HepG2 (cell line): ENCODE data around the gene METTL26. TPM values are rescaled to one million over a fixed set of nuclear protein-coding genes. Genes with fewer than 3 reads are reported as not detected.
A peak's percentile ranks its signal among the peaks of the same experiment; 100 is the strongest.

Experiments used
- ATAC-seq: fragments of 200-7000 bp; cut with Tn5 transposase; 3 replicates; pipeline ENCODE4 v1.9.1; 2020; ENCODE audit warnings: mild to moderate bottlenecking, moderate library complexity
- BruUV-seq: library from RNA; stranded (reverse); fragments of 400-500 nt; replicated peaks from 2 replicates; lab custom pipeline; 2021; lab: Mats Ljungman, UMichigan
- CTCF ChIA-PET: fragments of 300-600 bp; formaldehyde crosslinking; extraction: SDS; loops from one replicate; lab custom pipeline; 2021; ENCODE audit warnings: low total read pairs, inconsistent platforms, low intra/inter-chr PET ratio; lab: Yijun Ruan, JAX
- POLR2A ChIA-PET: fragments of 350-600 bp; sonication (Branson Sonifier 250); formaldehyde crosslinking; loops from one replicate; lab custom pipeline; 2020; ENCODE audit warnings: antibody characterized with exemption, inconsistent platforms; lab: Yijun Ruan, JAX
- DNase-seq: peaks from one replicate; pipeline ENCODE4 v3.0.0-alpha.2; 2015; ENCODE audit warnings: low spot score
- FAIRE-seq: peaks from 3 replicates; lab custom pipeline; 2011; peaks lifted over from hg19 to GRCh38; lab: Jason Lieb, UNC
- H2AFZ ChIP-seq: one replicate; pipeline ENCODE4 v1.6.1; 2011; ENCODE audit warnings: low read length, inconsistent platforms
- H3K27ac ChIP-seq: fragments of 300-600 bp; 3 replicates; pipeline ENCODE4 v1.8.0; 2011; ENCODE audit warnings: mixed run types, mild to moderate bottlenecking, mixed read lengths, low read length, inconsistent platforms; ENCODE audit not compliant: insufficient read depth; ENCODE audit errors: extremely low read length
- H3K27me3 ChIP-seq, 2 experiments: fragments of 200-600 bp in 1 of 2; 2 replicates in 1 of 2; 3 replicates in 1 of 2; pipeline versions ENCODE4 v1.6.0 to v1.8.0; 2011; ENCODE audit warnings: low read length in 2 of 2, mild to moderate bottlenecking in 2 of 2, moderate library complexity in 2 of 2, inconsistent platforms in 1 of 2; ENCODE audit not compliant: insufficient read depth in 2 of 2, control insufficient read depth in 1 of 2
- H3K36me3 ChIP-seq, 2 experiments: fragments of 200-600 bp in 1 of 2; replicated peaks in 1 of 2; 2 replicates in 1 of 2; 3 replicates in 1 of 2; pipeline versions ENCODE4 v1.5.1 to v1.8.0; 2011; ENCODE audit warnings: low read length in 2 of 2, inconsistent platforms in 1 of 2; ENCODE audit not compliant: insufficient read depth in 2 of 2, control insufficient read depth in 1 of 2
- H3K4me1 ChIP-seq: 2 replicates; pipeline ENCODE4 v1.5.1; 2012; ENCODE audit warnings: low read length, inconsistent platforms; ENCODE audit not compliant: insufficient read depth
- H3K4me2 ChIP-seq: 2 replicates; pipeline ENCODE4 v1.6.0; 2011; ENCODE audit warnings: low read depth, low read length, inconsistent platforms
- H3K4me3 ChIP-seq, 3 experiments: fragments of 200-600 bp in 1 of 3; sonication (generic), shearing (Covaris generic) in 1 of 3; replicated peaks in 1 of 3; 2 replicates each; pipeline ENCODE4 v1.5.1; 2011 to 2016; ENCODE audit warnings: low read length in 3 of 3, inconsistent platforms in 2 of 3, low read depth in 2 of 3, mild to moderate bottlenecking in 2 of 3, control low read depth in 1 of 3, mixed read lengths in 1 of 3; ENCODE audit not compliant: insufficient read depth in 1 of 3
- H3K79me2 ChIP-seq: one replicate; pipeline ENCODE4 v1.6.1; 2011; ENCODE audit warnings: low read length, inconsistent platforms; ENCODE audit not compliant: insufficient read depth
- H3K9ac ChIP-seq: 2 replicates; pipeline ENCODE4 v1.6.0; 2011; ENCODE audit warnings: mild to moderate bottlenecking, low read depth, low read length, inconsistent platforms; ENCODE audit not compliant: insufficient read depth
- H3K9me3 ChIP-seq: 2 replicates; pipeline ENCODE4 v1.5.1; 2012; ENCODE audit warnings: mild to moderate bottlenecking, low read length
- H4K20me1 ChIP-seq: 2 replicates; pipeline ENCODE4 v1.6.0; 2011; ENCODE audit warnings: inconsistent platforms, mild to moderate bottlenecking, low read length, moderate library complexity; ENCODE audit not compliant: insufficient read depth
- AGO1 ChIP-seq: fragments of 200-400 bp; formaldehyde crosslinking; IDR thresholded peaks from 2 replicates; pipeline ENCODE4 v1.6.1; 2017; ENCODE audit warnings: mild to moderate bottlenecking, low read depth, low read length, moderate library complexity; ENCODE audit not compliant: poor library complexity, severe bottlenecking
- AGO2 ChIP-seq: fragments of 200-400 bp; formaldehyde crosslinking; optimal IDR thresholded peaks from 2 replicates; pipeline ENCODE3; 2017; ENCODE audit warnings: mild to moderate bottlenecking, low read depth, low read length, moderate library complexity
- BRD4 ChIP-seq: sonication (generic); formaldehyde crosslinking; IDR thresholded peaks from 2 replicates; pipeline ENCODE4 v1.4.0; 2020; ENCODE audit warnings: missing genetic modification reagents
- HNRNPL ChIP-seq: fragments of 200-400 bp; formaldehyde crosslinking; IDR thresholded peaks from 2 replicates; pipeline ENCODE4 v1.6.1; 2017; ENCODE audit warnings: mild to moderate bottlenecking, low read depth, low read length
- KAT7 ChIP-seq: IDR thresholded peaks from 2 replicates; pipeline ENCODE4 v1.6.1; 2018; ENCODE audit warnings: borderline replicate concordance, missing compliant biosample characterization
- MAZ ChIP-seq, 2 experiments: sonication (generic) in 1 of 2; formaldehyde crosslinking in 1 of 2; IDR thresholded peaks; 2 replicates each; pipeline versions ENCODE4 v1.5.0 to v1.6.1; 2012 to 2020; ENCODE audit warnings: low read depth in 2 of 2, mild to moderate bottlenecking in 2 of 2, borderline replicate concordance in 1 of 2, improper control_type of control experiment in 1 of 2, low read length in 1 of 2, missing genetic modification reagents in 1 of 2, moderate library complexity in 1 of 2
- NFE2L2 ChIP-seq: fragments of 150-350 bp; IDR thresholded peaks from 2 replicates; pipeline ENCODE4 v1.6.1; 2014; ENCODE audit warnings: low read length
- POLR2A ChIP-seq, 2 experiments: IDR thresholded peaks; 2 replicates each; pipeline ENCODE4 v1.6.1; 2011; ENCODE audit warnings: low read depth in 2 of 2, low read length in 2 of 2, mild to moderate bottlenecking in 1 of 2, moderate library complexity in 1 of 2; ENCODE audit not compliant: insufficient read depth in 1 of 2
- RBFOX2 ChIP-seq: fragments of 200-400 bp; formaldehyde crosslinking; IDR thresholded peaks from 2 replicates; pipeline ENCODE4 v1.6.1; 2017; ENCODE audit warnings: low read depth, mild to moderate bottlenecking, low read length
- SRY ChIP-seq: sonication (generic); formaldehyde crosslinking; IDR thresholded peaks from 2 replicates; pipeline ENCODE4 v1.8.0; 2022; ENCODE audit warnings: mild to moderate bottlenecking, missing genetic modification reagents
- ZBTB38 ChIP-seq: sonication (generic); formaldehyde crosslinking; IDR thresholded peaks from 2 replicates; pipeline ENCODE4 v1.5.1; 2020; ENCODE audit warnings: mild to moderate bottlenecking, missing genetic modification reagents
- ZFY ChIP-seq: sonication (generic); formaldehyde crosslinking; IDR thresholded peaks from 2 replicates; pipeline ENCODE4 v1.4.0; 2020; ENCODE audit warnings: missing genetic modification reagents
- ZNF296 ChIP-seq: sonication (generic); formaldehyde crosslinking; conservative IDR thresholded peaks from 2 replicates; pipeline ENCODE4 v1.5.0; 2020; ENCODE audit warnings: mild to moderate bottlenecking, missing genetic modification reagents
- ZNF382 ChIP-seq: sonication (generic); formaldehyde crosslinking; IDR thresholded peaks from 2 replicates; pipeline ENCODE4 v1.5.0; 2020; ENCODE audit warnings: missing genetic modification reagents, mild to moderate bottlenecking, borderline replicate concordance
- ZNF788 ChIP-seq: sonication (generic); formaldehyde crosslinking; IDR thresholded peaks from 2 replicates; pipeline ENCODE4 v1.5.0; 2020; ENCODE audit warnings: mild to moderate bottlenecking, missing genetic modification reagents, borderline replicate concordance
- ZSCAN30 ChIP-seq: sonication (generic); formaldehyde crosslinking; IDR thresholded peaks from 2 replicates; pipeline ENCODE4 v1.5.0; 2020; ENCODE audit warnings: mild to moderate bottlenecking, missing genetic modification reagents
- WGBS: methylation state at CpG from one replicate; pipeline ENCODE4 v1.1.6; 2017; ENCODE audit warnings: low lambda C conversion rate; 5-methylcytosine and 5-hydroxymethylcytosine counted together
- in situ Hi-C: cut with HindIII; loops from 2 replicates; pipeline ENCODE4 v1.10.0; 2017; ENCODE audit warnings: low pct_unique_long_range_greater_than_20kb; ENCODE audit not compliant: extremely low pct_ligation_motif_present
- intact Hi-C: fragments of 100-400 bp; cut with micrococcal nuclease; formaldehyde crosslinking; loops from one replicate; pipeline ENCODE4 v1.10.0; 2022; ENCODE audit not compliant: unreplicated experiment
- polyA plus RNA-seq, 8 experiments: library from polyadenylated mRNA; depleted of rRNA in 3 of 8; stranded (reverse) in 7 of 8; unstranded in 1 of 8; fragments of >200 nt; fragmentation: Illumina TruSeq in 4 of 8; extraction: Trizol in 4 of 8; gene quantifications; 2 replicates each; pipeline versions ENCODE4 v1.2.1 to v1.2.3, GENCODE V29; 2011 to 2016; ENCODE audit warnings: low read depth in 4 of 8, missing spikeins in 1 of 8, mixed read lengths in 1 of 8; ENCODE audit not compliant: insufficient read depth in 1 of 8
- total RNA-seq, 5 experiments: library from RNA; depleted of rRNA; stranded (reverse); fragments of >200 nt; fragmentation: Illumina TruSeq; extraction: Trizol; gene quantifications; 2 replicates each; pipeline ENCODE4 v1.2.3, GENCODE V29; 2016; ENCODE audit warnings: low read depth in 1 of 5

METTL26 gene
- total and polyA plus RNA-seq, 2 of the 13 experiments (the other 11 are each of a cell fraction or from before 2014, with no cell fraction given), result 65.5 to 70.1 TPM

- TF ChIP-seq SRY (CRISPR knock-in tag) (no peak), ZFY (CRISPR knock-in tag) (no peak), ZBTB38 (CRISPR knock-in tag) (peak; percentile 31; the same call in 1 of the 2 replicates), MAZ (IDR thresholded peaks at IDR 0.05; ENCODE audit: borderline replicate concordance, low read depth, low read length) (no peak), MAZ (CRISPR knock-in tag; IDR thresholded peaks at IDR 0.05; ENCODE audit: low read depth) (no peak), POLR2A (IDR thresholded peaks at IDR 0.05; ENCODE audit: insufficient read depth in 1 of 2, low read depth in 2 of 2, low read length in 2 of 2) (peak in 1 of 2 experiments; percentile 32; a peak in 2 of 4 replicates), NFE2L2 (no peak), ZSCAN30 (CRISPR knock-in tag) (no peak)
These were observed 38.2 kb upstream of the METTL26 start (continued) for GRCh38 chr16:674214-674881.

GRCh38 chr16:673399-673991 lies 37.4 kb upstream of the METTL26 start:
- TF ChIP-seq AGO2, result peak; percentile 52
- no peak for TF ChIP-seq ZNF382 (CRISPR knock-in tag)
- TF ChIP-seq ZNF788 (CRISPR knock-in tag), result no peak
- TF ChIP-seq HNRNPL, result 0 out of 2 replicates have a peak, but pooled peaks have one; percentile 33
- no peak for TF ChIP-seq KAT7 (CRISPR knock-in tag)
- TF ChIP-seq RBFOX2, result peak; percentile 57; the same call in 1 of the 2 replicates
- no peak for TF ChIP-seq ZNF296 (CRISPR knock-in tag)
- TF ChIP-seq BRD4 (CRISPR knock-in tag), result no peak
- peak; percentile 67 for TF ChIP-seq AGO1
- H3K9me3 ChIP-seq, result no peaks in the 10 kb centered on the region
- H3K4me2 ChIP-seq, result no peak overlapping the region
- H3K79me2 ChIP-seq, result peaks cover 13% of the 10 kb centered on the region
- FAIRE-seq (no peak), DNase-seq (no peak), ATAC-seq (no peak)
- no peak overlapping the region for H3K9ac ChIP-seq
- no peak overlapping the region for H3K27ac ChIP-seq
- ChIA-PET CTCF (no interaction called here), POLR2A (no interaction called here)
- intact Hi-C loops, result no loop called here
- H3K27me3 ChIP-seq, result no peaks in the 10 kb centered on the region
- BruUV-seq, result TSS peak; percentile 17
- in situ Hi-C loops, result no loop called here
- H4K20me1 ChIP-seq, result no peaks in the 10 kb centered on the region
- peaks cover 22 to 42% of the 10 kb centered on the region in 2 experiments; a peak in 4 of 5 replicates for H3K36me3 ChIP-seq
- H2AFZ ChIP-seq, result no peak overlapping the region
- H3K4me3 ChIP-seq, result no peak overlapping the region
- H3K4me1 ChIP-seq, result peaks cover 35% of the 10 kb centered on the region
- WGBS, result 100% methylated on average over 2 of the region's 18 CpGs
